ENCODE data around the gene MTCL1.

The MTCL1 gene

DNA sequence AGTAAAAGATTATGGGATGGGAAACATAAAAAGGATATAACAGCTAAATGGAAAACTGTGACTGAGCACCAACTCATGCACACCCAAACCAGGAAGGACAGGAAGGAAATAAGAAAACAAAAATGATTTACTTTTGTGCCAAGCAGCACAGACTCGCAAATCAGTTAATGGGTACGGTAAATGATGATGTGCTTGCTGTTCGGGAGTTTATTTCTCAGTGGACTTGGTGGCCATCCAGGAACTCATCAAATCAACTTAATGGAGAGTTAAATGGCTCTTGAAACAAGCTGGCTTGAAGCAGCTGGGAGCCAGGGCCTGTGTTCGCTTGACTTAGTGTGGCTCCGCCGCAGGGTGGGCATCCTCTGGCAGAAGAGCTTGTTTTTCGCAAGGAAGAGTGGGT, 36.2 kb downstream of the MTCL1 start:
- Histone ChIP-seq H3K4me3 (no peak overlapping the region), H3K27ac (no peak overlapping the region)
- TF ChIP-seq CTCF (IDR thresholded peaks at IDR 0.05) = no peak
- peak; percentile 28 for DNase-seq (ENCODE audit: low spot score)

DNA sequence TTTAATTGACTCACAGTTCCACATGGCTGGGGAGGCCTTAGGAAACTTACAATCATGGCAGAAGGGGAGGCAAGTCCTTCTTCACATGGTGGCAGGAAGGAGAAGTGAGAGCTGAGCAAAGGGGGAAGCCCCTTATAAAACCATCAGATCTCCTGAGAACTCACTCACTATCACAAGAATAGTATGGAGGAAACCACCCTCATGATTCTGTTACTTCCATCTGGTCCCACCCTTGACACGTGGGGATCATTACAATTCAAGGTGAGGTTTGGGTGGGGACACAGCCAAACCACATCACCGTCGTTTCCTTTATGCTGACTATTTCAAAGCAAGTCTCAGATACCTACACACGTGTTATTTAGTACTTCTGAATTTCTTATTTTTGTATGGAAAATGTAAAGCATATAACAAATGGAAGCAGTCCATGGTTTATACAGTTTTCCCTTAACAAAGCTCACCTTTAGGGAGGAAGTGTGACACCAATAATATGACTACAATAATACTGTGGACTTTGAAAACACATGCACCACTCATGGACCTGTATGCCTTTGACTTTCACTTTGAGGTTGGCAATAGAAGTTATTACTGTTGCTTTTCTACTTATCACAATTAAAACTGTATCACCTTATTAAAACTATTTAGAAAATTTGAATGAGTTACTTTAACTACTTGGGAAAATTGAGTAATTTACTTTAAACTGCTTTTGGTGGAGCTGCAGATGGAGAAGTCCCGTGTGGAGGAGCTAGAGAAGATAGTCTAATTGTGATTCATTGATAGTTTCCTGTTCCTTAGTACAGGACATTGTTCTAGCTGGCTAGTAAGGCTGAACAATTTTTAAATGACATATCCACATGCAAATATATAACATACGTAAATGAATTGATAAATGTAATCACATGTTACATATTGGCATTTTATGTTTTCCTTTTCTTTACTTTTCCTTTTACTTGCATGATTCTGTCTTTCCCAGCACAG, 37.3 kb downstream of the MTCL1 start:
- TF ChIP-seq CTCF (IDR thresholded peaks at IDR 0.05) = no peak
- DNase-seq (ENCODE audit: low spot score) = peak; percentile 9
- Histone ChIP-seq H3K27ac (no peak overlapping the region), H3K4me3 (no peak overlapping the region)

GRCh38 chr18:8744038-8744437, 38.7 kb downstream of the MTCL1 start:
- H3K4me3 ChIP-seq = no peak overlapping the region
- no peak for TF ChIP-seq CTCF (IDR thresholded peaks at IDR 0.05)
- peak; percentile 45 for DNase-seq (ENCODE audit: low spot score)
- no peak overlapping the region for H3K27ac ChIP-seq

GRCh38 chr18:8744656-8745055, 39.3 kb downstream of the MTCL1 start:
- no peak for TF ChIP-seq CTCF (IDR thresholded peaks at IDR 0.05)
- peak; percentile 50 for DNase-seq (ENCODE audit: low spot score)
- Histone ChIP-seq H3K27ac (no peak overlapping the region), H3K4me3 (no peak overlapping the region)

DNA sequence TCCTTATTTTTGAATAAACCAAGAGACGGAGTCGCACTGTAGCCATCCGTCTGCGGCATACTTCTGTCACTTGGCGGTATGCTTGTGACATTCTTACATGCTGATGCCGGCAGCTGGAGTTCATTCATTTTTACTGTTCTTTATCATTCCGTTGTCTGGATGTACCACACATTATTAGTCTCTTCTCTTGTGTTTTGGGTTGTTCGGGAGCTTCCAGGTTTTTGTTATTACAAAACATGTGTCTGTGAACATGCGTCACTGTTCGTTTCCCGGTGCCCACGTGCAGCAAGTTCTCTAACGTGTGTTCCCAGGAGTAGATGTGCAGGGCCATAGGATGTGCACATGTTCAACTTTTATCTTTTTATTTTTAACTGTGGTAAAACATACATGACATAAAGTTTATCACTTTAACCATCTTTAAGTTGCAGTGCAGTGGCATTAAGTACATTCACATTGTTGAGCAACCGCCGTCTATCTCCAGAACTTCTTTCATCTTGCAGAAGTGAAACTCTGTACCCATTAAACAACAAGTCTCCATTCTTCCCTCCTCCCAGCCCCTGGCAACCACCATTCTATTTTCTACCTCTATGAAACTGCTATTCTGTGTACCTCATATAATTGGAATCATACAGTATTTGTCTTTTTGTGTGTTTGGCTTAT, 40.1 kb downstream of the MTCL1 start:
- no peak for TF ChIP-seq CTCF (IDR thresholded peaks at IDR 0.05)
- DNase-seq (ENCODE audit: low spot score) = peak; percentile 5
- H3K4me3 ChIP-seq = no peak overlapping the region
- H3K27ac ChIP-seq = no peak overlapping the region

GRCh38 chr18:8747440-8747937, 42.1 kb downstream of the MTCL1 start:
- Histone ChIP-seq H3K4me3 (no peak overlapping the region), H3K27ac (no peak overlapping the region)
- TF ChIP-seq CTCF (IDR thresholded peaks at IDR 0.05) = no peak
- peak; percentile 36 for DNase-seq (ENCODE audit: low spot score)

Measured in coronary artery (tissue), 2 donors.